HEK293 (cell line): ENCODE measurements around the gene DPT.

ENCODE experiments used
- ZFP41 ChIP-seq: fragments of 450-650 bp; formaldehyde crosslinking; IDR thresholded peaks from 2 replicates; pipeline ENCODE4 v1.5.1; 2016; ENCODE audit warnings: missing biosample characterization, missing genetic modification characterization, borderline replicate concordance
- ZNF768 ChIP-seq: fragments of 450-650 bp; formaldehyde crosslinking; IDR thresholded peaks from 2 replicates; pipeline ENCODE4 v1.5.1; 2018; ENCODE audit warnings: missing biosample characterization, mild to moderate bottlenecking, missing genetic modification characterization
- TF ChIP-seq, protein P1 (sequence below): fragments of 450-650 bp; formaldehyde crosslinking; IDR thresholded peaks from 2 replicates; pipeline ENCODE4 v1.5.1; 2016; ENCODE audit warnings: missing biosample characterization, missing genetic modification characterization, borderline replicate concordance

DNA sequence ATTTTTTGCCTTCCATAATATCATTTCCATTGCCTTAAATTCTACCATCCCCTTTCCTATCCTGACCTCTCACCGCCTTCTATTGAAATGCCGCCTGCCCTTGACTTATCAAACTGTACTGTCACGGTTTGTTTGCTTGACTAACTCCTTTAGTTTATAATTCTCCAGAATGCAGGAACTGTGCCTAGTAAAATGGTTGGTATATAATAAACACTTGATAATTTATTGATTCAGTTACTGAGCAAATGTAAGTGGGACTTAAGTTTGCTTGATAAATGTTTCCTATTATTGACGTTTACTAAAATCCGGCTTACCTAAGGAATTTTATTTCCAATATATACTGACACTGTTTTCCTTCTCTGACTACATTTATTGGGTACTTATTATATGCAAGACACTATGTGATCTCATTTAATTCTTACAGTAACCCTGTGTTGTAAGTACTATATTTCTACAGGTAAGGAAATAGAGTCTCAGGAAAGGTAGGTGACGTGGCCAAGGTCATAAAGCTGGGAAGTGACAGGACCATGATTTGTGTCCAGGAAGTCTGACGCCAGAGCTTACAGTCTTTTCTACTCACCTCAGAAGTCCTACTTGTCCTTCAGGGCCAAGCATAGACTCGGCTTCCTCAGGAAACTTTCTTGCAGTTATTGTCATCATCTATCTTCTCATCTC lies 35.7 kb downstream of the DPT start:
- TF ChIP-seq ZFP41 (tag by site-specific recombination), result no peak
- TF ChIP-seq, protein P1, sequence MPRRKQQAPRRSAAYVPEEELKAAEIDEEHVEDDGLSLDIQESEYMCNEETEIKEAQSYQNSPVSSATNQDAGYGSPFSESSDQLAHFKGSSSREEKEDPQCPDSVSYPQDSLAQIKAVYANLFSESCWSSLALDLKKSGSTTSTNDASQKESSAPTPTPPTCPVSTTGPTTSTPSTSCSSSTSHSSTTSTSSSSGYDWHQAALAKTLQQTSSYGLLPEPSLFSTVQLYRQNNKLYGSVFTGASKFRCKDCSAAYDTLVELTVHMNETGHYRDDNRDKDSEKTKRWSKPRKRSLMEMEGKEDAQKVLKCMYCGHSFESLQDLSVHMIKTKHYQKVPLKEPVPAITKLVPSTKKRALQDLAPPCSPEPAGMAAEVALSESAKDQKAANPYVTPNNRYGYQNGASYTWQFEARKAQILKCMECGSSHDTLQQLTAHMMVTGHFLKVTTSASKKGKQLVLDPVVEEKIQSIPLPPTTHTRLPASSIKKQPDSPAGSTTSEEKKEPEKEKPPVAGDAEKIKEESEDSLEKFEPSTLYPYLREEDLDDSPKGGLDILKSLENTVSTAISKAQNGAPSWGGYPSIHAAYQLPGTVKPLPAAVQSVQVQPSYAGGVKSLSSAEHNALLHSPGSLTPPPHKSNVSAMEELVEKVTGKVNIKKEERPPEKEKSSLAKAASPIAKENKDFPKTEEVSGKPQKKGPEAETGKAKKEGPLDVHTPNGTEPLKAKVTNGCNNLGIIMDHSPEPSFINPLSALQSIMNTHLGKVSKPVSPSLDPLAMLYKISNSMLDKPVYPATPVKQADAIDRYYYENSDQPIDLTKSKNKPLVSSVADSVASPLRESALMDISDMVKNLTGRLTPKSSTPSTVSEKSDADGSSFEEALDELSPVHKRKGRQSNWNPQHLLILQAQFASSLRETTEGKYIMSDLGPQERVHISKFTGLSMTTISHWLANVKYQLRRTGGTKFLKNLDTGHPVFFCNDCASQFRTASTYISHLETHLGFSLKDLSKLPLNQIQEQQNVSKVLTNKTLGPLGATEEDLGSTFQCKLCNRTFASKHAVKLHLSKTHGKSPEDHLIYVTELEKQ (tag by site-specific recombination), result no peak
- no peak for TF ChIP-seq ZNF768 (tag by site-specific recombination)
